GM21786 (cell line): ENCODE results near the gene TM9SF4.
"Not testable (repeated sequence)": the region's sequence is repeated elsewhere in the genome, so short reads cannot be mapped to it uniquely, and the experiment has no call there.

Experiments used
- ATAC-seq: cut with Tn5 transposase; IDR thresholded peaks from one replicate; pipeline ENCODE4 v1.9.1; 2021; ENCODE audit not compliant: unreplicated experiment

TM9SF4 gene

GRCh38 chr20:32188376-32189122, 79.0 kb downstream of the TM9SF4 start:
- no peak for ATAC-seq

DNA sequence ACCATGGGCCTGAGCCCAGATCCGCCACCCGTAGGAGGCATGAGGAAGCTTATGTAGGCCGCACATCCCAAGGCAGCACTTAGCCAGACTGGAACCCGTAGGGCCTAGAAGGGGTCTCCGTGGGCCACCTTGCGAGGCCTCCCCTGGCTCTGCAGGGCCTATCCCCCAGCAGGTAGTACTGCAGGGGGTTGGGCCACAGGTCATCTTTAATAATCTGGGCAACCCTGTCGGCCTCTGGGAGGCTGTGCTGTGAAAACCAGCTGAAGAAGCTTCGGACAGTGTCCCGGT, 79.6 kb downstream of the TM9SF4 start:
- ATAC-seq = no peak

DNA sequence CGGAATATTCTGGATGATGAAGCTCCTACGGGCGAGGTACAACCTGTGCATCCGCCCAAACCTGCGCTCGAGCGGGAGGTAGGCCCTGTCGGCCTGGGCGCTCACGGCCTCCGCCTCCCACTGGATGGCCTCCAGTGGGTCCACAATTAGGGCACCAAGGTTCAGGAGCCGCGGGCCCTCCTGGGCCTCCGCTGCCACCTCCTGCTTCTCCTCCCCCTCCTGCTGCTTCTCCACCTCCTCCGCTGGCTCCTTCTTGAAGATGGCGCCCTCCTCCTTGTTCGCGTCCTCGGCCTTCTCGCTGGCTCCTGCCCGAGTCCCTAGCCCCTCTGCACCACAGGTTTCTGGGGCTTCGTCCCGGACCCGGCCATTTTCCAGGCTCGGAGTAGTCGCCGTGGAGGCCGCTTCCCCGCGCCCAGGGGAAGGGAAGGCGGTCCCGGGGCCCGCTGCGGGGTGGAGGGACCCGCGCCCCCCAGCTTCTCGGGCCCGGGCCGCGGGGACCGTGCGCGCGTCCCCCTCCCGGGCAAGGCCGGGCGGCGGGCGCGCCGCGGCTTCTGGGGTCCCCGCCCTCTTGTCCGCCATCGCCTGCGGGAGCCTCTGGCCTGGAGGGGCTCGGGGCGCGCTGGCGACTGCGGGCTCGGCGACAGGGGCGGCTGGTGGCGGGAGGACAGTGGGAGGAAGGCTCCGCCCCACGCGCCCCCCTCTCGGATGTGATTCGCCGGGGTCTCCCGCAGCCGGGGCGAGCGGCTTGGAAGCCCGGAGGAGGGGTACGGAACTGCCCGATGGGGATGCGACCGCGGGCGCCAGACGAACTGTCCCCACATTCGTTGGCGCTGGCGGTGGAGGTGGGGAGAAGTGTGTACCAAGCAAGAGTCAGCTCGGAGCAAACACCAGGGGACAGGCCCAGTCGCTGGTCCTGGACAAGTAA, 80.4 kb downstream of the TM9SF4 start:
- ATAC-seq = no peak

DNA sequence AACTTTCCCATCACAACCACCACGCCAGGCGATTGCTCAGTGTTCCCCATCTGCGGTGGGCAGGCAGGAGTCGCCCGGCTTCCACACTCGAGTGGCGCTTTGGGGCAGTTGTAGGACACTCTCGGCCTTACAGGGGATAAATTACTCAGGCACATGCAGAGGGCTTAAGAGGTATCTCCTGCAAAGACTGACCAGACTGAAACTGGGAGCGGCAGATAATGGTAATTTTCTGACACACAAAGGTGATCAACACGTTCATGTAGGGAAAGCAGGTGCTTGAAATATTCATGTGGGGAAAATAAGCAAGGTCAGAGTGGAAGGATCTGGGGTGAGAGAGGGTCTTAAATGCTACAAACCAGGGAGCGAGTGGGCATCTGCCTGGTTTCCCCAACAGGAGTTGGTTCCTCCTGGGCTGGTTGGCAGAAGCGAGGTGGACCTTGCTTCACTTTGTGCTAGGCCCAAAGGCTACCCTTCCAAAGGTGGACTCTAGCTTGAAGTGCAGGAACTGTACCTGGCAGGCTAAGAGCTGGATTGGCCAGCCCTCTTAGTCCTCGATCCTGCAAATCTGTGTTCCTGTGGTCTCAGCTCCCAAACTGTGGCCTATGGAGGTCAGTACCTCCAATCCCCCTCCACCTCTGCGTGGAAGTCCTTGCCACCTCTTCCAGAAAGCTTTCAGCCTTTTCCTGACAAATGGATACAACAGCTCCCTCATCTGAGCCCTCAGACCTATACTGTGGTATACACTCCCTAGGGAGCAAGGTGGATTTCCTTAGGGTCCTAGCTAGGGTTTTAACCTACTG, 81.3 kb downstream of the TM9SF4 start:
- no peak for ATAC-seq

- ATAC-seq = no peak
Observed at GRCh38 chr20:32191422-32191821, 81.9 kb downstream of the TM9SF4 start.

- no peak for ATAC-seq
Observed at GRCh38 chr20:32191873-32192272, 82.4 kb downstream of the TM9SF4 start.

DNA sequence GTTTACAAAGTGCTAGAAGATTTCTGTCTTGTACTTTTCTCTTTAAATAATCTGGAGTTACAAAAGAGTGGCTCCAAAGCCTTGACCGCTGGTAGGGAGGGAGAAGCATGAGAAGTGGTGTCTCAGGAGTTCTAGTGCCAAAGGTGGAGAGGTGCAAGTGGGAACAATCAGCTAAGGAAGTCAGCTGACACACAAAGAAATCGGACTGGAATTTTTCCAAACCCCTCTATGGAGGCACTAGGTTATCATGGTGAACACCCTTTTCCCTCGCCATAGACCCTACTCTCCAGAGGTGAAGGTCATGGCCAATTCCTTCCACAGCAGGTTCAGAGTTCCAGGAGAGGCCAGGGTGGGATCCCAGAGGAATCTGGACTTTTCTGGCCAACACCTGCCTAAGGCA, 83.2 kb downstream of the TM9SF4 start:
- no peak for ATAC-seq

DNA sequence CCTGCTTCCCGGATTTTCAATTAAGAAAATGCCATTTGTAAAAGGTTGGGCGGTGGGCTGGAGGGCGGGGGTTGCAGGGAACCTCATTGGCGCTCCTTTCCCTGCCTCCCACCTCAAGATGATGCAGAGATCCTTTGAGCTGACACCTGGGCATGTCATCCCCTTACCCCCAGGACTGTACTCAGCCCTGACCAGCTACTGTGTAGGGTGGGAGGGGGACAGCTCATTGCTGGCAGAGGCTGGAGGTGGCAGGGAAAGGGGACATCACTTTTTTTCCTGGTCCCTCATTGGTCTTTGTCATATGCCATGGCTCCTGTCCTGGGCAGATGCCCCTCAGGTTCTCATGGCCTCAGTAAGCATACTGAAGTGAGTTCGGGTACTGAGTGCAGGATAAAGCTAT, 83.8 kb downstream of the TM9SF4 start:
- ATAC-seq = not testable (repeated sequence)

- no peak for ATAC-seq
Observed at GRCh38 chr20:32193996-32194395, 84.5 kb downstream of the TM9SF4 start.

GRCh38 chr20:32195581-32195980, 86.1 kb downstream of the TM9SF4 start:
- ATAC-seq = no peak

GRCh38 chr20:32196613-32197012, 87.1 kb downstream of the TM9SF4 start:
- not testable (repeated sequence) for ATAC-seq

DNA sequence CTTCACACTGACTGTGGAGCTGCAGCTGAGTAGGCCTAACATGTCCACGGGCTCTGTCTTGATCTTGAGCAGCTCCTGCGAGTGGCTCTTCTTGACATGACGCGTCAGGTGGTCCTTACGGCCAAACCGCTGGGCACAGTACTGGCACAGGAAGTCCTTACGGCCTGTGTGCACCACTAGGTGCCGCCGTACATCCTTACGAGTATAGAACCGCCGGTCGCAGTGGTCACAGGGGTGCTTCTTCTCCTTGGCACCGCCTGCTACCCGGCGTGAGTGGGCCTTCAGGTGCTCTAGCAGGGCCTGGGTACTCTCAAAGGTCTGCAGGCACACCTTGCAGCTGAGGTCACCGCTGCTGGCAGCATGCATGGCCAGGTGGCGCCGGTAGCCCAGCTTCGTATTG, 87.6 kb downstream of the TM9SF4 start:
- not testable (repeated sequence) for ATAC-seq

DNA sequence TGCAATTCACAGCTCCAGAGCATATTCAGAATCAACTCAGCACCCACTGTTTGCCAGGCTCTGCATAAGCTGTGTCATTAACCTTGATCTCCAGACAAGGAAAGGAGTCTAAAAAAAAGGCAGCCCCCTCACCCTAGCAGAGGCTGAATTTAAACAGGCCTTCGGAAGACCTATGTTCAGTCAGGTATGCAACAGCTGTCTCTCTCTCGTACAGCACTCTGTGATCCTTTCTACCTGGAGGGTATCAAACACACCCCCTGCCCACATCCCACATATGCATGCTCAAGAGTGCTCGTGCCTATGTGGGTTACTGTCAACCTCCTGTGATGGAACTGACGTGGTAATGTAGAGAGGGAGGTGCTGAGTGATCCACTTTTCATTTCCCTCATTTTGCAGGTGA, 89.5 kb downstream of the TM9SF4 start:
- no peak for ATAC-seq

- no peak for ATAC-seq
Observed at GRCh38 chr20:32201296-32201976, 91.9 kb downstream of the TM9SF4 start.

GRCh38 chr20:32201977-32202363, 92.5 kb downstream of the TM9SF4 start:
- no peak for ATAC-seq

DNA sequence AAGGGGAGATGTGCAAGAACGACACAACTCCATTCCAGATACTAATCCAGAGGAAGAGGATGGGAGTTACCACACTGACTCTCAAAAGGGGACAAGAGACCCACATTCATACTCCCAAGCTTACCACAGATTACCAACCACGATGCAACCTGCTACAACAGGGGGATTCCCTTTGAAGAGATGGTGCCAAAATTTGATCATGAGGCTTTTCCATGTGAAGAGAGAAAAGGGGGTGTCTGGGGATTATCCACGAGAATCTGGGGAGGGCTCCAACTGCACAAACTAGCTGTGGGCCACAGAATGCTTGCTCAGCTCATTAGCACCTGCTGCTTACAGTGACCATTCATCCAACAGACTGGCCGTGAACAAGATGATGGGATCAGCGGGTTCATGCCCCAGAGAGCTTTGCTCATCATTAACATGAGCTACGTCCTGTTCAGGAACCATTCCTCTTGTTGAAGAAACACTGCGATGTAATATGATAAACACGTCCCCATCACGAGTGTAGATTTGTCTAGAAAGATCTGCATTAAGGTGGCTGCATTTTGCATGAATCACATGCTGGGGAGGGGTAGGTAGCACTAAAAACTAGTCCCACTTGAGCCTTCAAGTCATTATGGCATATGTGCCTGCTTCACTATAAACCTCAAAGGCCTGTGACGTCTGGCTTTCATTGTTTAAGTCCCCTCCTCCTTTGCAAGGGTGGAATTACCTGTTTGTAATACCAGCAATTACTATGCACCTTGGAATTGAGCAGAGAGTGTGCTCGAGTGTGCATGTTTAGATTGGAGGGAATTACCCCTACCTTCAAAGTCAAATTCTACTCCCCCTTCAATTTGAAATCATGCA, 94.1 kb downstream of the TM9SF4 start:
- no peak for ATAC-seq

- ATAC-seq = no peak
Observed at GRCh38 chr20:32204205-32205109, 94.9 kb downstream of the TM9SF4 start.

DNA sequence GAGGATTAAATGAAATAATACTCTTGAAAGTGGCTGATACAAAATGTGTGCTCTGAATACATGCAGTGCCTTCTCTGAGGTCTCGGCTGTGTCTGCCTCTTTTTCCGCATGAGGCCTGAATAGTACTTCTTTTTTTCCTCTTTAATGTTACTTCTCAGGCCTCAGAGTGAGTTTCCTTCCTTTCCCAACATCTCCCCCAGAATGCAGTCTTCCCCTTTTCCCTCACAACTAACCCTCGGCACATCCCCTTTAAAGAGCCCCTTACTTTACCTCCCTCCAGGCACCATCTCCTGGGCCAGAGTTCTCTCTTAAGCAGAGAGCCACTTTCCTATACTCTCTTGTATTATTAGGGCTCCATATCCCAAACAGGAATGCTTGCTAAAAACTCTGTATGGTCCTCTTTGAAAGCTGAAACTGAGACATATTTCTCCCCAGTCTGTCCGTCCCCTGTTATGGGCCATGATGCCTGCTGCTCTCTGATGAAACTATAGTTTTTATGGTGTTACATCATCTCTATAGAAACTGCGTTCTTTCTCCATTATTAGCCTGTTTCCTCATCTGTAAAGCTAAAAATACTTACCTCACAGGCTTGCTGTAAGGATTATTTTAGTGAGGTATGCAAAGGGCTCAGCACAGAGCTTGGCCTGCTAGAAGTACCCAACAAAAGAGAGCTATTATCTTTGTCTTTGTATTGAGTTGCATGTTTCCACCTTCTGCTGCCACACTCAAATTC, 95.8 kb downstream of the TM9SF4 start:
- no peak for ATAC-seq
